ENCODE measurements around the gene BPIFB3. TPM values are rescaled to one million over a fixed set of nuclear protein-coding genes. Genes with fewer than 3 reads are reported as not detected.

Gene BPIFB3
- total RNA-seq (2014; rRNA removed; shearing (Covaris generic)) = not detected in 2 replicates
- not detected in 2 replicates for polyA plus RNA-seq (2016; fragmentation: Nextera tagmentation; extraction: Ambion mirVana)
- long read RNA-seq = 0 reads

GRCh38 chr20:33053291-33054106, at the start of gene BPIFB3:
Gene BPIFB3 (plus strand): TSS chr20:33053903. CDS start chr20:33055436, 1,533 bp downstream.
- Mint-ChIP-seq H3K36me3 (ENCODE audit: low read depth) (no peaks in the 10 kb centered on the region), H3K4me1 (peaks cover 6% of the 10 kb centered on the region; the same call in 1 of the 3 replicates), H3K9me3 (no peaks in the 10 kb centered on the region), H3K27ac (no peak within 1 kb of the TSS), H3K4me3 (no peak within 1 kb of the TSS), H3K27me3 (ENCODE audit: insufficient read depth, low read depth, poor library complexity) (peaks cover 12% of the 10 kb centered on the region)
- DNase-seq (ENCODE audit: low spot score) (peak; percentile 30), ATAC-seq (peak; percentile 81)
- Histone ChIP-seq H3K79me2 (replicated peaks; ENCODE audit: insufficient read depth) (no peaks in the 10 kb centered on the region), H2AFZ (peak within 1 kb of the TSS; percentile 85), H4K20me1 (replicated peaks; ENCODE audit: insufficient read depth) (no peaks in the 10 kb centered on the region), H3F3A (replicated peaks; ENCODE audit: low read depth) (no peaks in the 10 kb centered on the region), H3K27me3 (ENCODE audit: insufficient read depth) (no peaks in the 10 kb centered on the region), H3K4me1 (ENCODE audit: insufficient read depth) (no peaks in the 10 kb centered on the region), H3K4me2 (0 out of 2 replicates have a peak within 1 kb of the TSS, but pooled peaks have one; percentile 32), H3K4me3 (no peak within 1 kb of the TSS), H3K9me2 (ENCODE audit: insufficient read depth) (no peaks in the 10 kb centered on the region), H3K36me3 (ENCODE audit: insufficient read depth) (no peaks in the 10 kb centered on the region), H3K27ac (ENCODE audit: low read depth) (no peak within 1 kb of the TSS)
- no peak for TF ChIP-seq CREB1 (CRISPR knock-in tag; IDR thresholded peaks at IDR 0.05; ENCODE audit: low read depth)
- no peak for TF ChIP-seq CTCF (conservative IDR thresholded peaks at IDR 0.05; ENCODE audit: low read depth in 2 of 2)
- TF ChIP-seq EZH2 (IDR thresholded peaks at IDR 0.05; ENCODE audit: low read depth, unreplicated experiment) = no peak
- TF ChIP-seq POLR2AphosphoS5 (IDR thresholded peaks at IDR 0.05; ENCODE audit: low read depth) = no peak
- TF ChIP-seq ZNF114 (CRISPR knock-in tag; IDR thresholded peaks at IDR 0.05) = no peak
- TF ChIP-seq REST (IDR thresholded peaks at IDR 0.05; ENCODE audit: unreplicated experiment) = no peak
- no peak for TF ChIP-seq STAT1 (IDR thresholded peaks at IDR 0.05; ENCODE audit: unreplicated experiment)
- TF ChIP-seq ZNF462 (CRISPR knock-in tag; IDR thresholded peaks at IDR 0.05) = no peak
- no peak for TF ChIP-seq ZNF331 (CRISPR knock-in tag; IDR thresholded peaks at IDR 0.05; ENCODE audit: low read depth)
- TF ChIP-seq NANOG (IDR thresholded peaks at IDR 0.05; ENCODE audit: borderline replicate concordance) = no peak
- no peak for TF ChIP-seq JUNB (IDR thresholded peaks at IDR 0.05; ENCODE audit: unreplicated experiment)
- no peak for TF ChIP-seq ETS1 (IDR thresholded peaks at IDR 0.05)
- TF ChIP-seq EZH2phosphoT487 (IDR thresholded peaks at IDR 0.05; ENCODE audit: unreplicated experiment) = no peak

Data from GM23338 (cell line).